GM23248 (cell line): ENCODE data around the gene PTPRN2.

Source experiments
- EZH2 ChIP-seq: fragments of 200-600 bp; sonication (generic); IDR thresholded peaks from 2 replicates; pipeline ENCODE4 v1.6.1; 2018; ENCODE audit warnings: antibody characterized with exemption, mild to moderate bottlenecking; ENCODE audit not compliant: insufficient read depth, poor library complexity, severe bottlenecking
- EZH2phosphoT487 ChIP-seq: fragments of 200-600 bp; sonication (generic); IDR thresholded peaks from 2 replicates; pipeline ENCODE4 v1.6.1; 2018; ENCODE audit warnings: antibody characterized with exemption, moderate library complexity, mild to moderate bottlenecking, low read depth; ENCODE audit not compliant: insufficient read depth

- no peak for TF ChIP-seq EZH2
- TF ChIP-seq EZH2phosphoT487 = no peak
Observed at GRCh38 chr7:158587162-158588084, at the start of gene PTPRN2.
